SK-N-SH (cell line): ENCODE results near the gene ERC2. TPM values are rescaled to one million over a fixed set of nuclear protein-coding genes. Genes with fewer than 3 reads are reported as not detected.

Source experiments
- CTCF ChIA-PET: fragments of 300-600, 350-600 bp; formaldehyde crosslinking; extraction: SDS; loops from one replicate; lab custom pipeline; 2021; lab: Yijun Ruan, JAX
- POLR2A ChIA-PET: fragments of 350-600 bp; sonication (Branson Sonifier 250); formaldehyde crosslinking; extraction: SDS; loops from one replicate; lab custom pipeline; 2020; ENCODE audit warnings: antibody characterized with exemption, inconsistent platforms; lab: Yijun Ruan, JAX
- DNase-seq: peaks from one replicate; pipeline ENCODE4 v3.0.0; 2012
- H2AFZ ChIP-seq: fragments of 200-600 bp; sonication (generic); 2 replicates; pipeline ENCODE4 v1.8.1; 2016; ENCODE audit warnings: antibody characterized with exemption, mild to moderate bottlenecking, low read depth
- H3F3A ChIP-seq: fragments of 200-600 bp; sonication (generic); replicated peaks from 2 replicates; pipeline ENCODE3; 2016; ENCODE audit warnings: antibody characterized with exemption, mild to moderate bottlenecking; ENCODE audit not compliant: insufficient read depth
- H3K27ac ChIP-seq, 2 experiments: fragments of 200-500 bp in 1 of 2; fragments of 200-600 bp in 1 of 2; sonication (Bioruptor generic) in 1 of 2; sonication (generic), shearing (Covaris generic) in 1 of 2; 2 replicates each; pipeline versions ENCODE4 v1.5.1 to v1.6.1; 2014 to 2016; ENCODE audit warnings: low read depth in 2 of 2, inconsistent platforms in 1 of 2, low read length in 1 of 2, mild to moderate bottlenecking in 1 of 2, mixed read lengths in 1 of 2
- H3K27me3 ChIP-seq: fragments of 200-600 bp; sonication (generic), shearing (Covaris generic); 2 replicates; pipeline ENCODE4 v1.6.1; 2016; ENCODE audit warnings: mixed run types; ENCODE audit not compliant: insufficient read depth
- H3K36me3 ChIP-seq, 2 experiments: fragments of 200-500 bp in 1 of 2; fragments of 200-600 bp in 1 of 2; sonication (Bioruptor generic) in 1 of 2; sonication (generic) in 1 of 2; replicated peaks in 1 of 2; 2 replicates each; pipeline versions ENCODE3 to v1.5.1; 2014 to 2016; ENCODE audit warnings: low read length in 1 of 2, mild to moderate bottlenecking in 1 of 2; ENCODE audit not compliant: insufficient read depth in 2 of 2, control insufficient read depth in 1 of 2
- H3K4me1 ChIP-seq, 2 experiments: fragments of 200-500 bp in 1 of 2; fragments of 200-600 bp in 1 of 2; sonication (Bioruptor generic) in 1 of 2; sonication (generic), shearing (Covaris generic) in 1 of 2; 2 replicates each; pipeline versions ENCODE4 v1.5.1 to v1.6.1; 2014 to 2016; ENCODE audit warnings: low read depth in 1 of 2, low read length in 1 of 2, mixed run types in 1 of 2; ENCODE audit not compliant: insufficient read depth in 2 of 2, control insufficient read depth in 1 of 2
- H3K4me2 ChIP-seq: fragments of 200-600 bp; sonication (generic), shearing (Covaris generic); 2 replicates; pipeline ENCODE4 v1.6.1; 2017; ENCODE audit warnings: mixed run types
- H3K4me3 ChIP-seq, 2 experiments: fragments of 200-500 bp in 1 of 2; fragments of 200-600 bp in 1 of 2; sonication (Bioruptor generic) in 1 of 2; sonication (generic), shearing (Covaris generic) in 1 of 2; 2 replicates each; pipeline versions ENCODE4 v1.5.1 to v1.8.1; 2014 to 2016; ENCODE audit warnings: low read depth in 2 of 2, inconsistent platforms in 1 of 2, low read length in 1 of 2, mild to moderate bottlenecking in 1 of 2, mixed read lengths in 1 of 2, moderate library complexity in 1 of 2
- H3K79me2 ChIP-seq: fragments of 200-600 bp; sonication (generic); 2 replicates; pipeline ENCODE4 v1.8.1; 2017; ENCODE audit warnings: mild to moderate bottlenecking; ENCODE audit not compliant: insufficient read depth
- H3K9ac ChIP-seq: fragments of 200-600 bp; sonication (generic); 2 replicates; pipeline ENCODE4 v1.6.1; 2017; ENCODE audit warnings: mixed run types
- H3K9me2 ChIP-seq: fragments of 200-600 bp; sonication (generic); 2 replicates; pipeline ENCODE4 v1.6.1; 2017; ENCODE audit warnings: mixed run types
- H3K9me3 ChIP-seq: fragments of 200-600 bp; sonication (generic); 2 replicates; pipeline ENCODE4 v1.6.1; 2017; ENCODE audit warnings: mixed run types, mild to moderate bottlenecking, moderate library complexity
- H4K20me1 ChIP-seq: fragments of 200-600 bp; sonication (generic); 2 replicates; pipeline ENCODE4 v1.6.1; 2017; ENCODE audit warnings: mild to moderate bottlenecking, mixed run types; ENCODE audit not compliant: insufficient read depth
- CHD2 ChIP-seq: fragments of 150-350 bp; IDR thresholded peaks from 2 replicates; pipeline ENCODE4 v1.6.1; 2018; ENCODE audit warnings: low read length; ENCODE audit not compliant: partially characterized antibody
- GABPA ChIP-seq: IDR thresholded peaks from 2 replicates; pipeline ENCODE4 v1.4.0; 2012; ENCODE audit warnings: low read depth, mild to moderate bottlenecking
- RXRA ChIP-seq: IDR thresholded peaks from 2 replicates; pipeline ENCODE4 v1.4.0; 2012; ENCODE audit warnings: low read depth, mild to moderate bottlenecking, borderline replicate concordance
- TCF12 ChIP-seq: IDR thresholded peaks from 2 replicates; pipeline ENCODE4 v1.4.0; 2012
- WGBS: methylation state at CpG from one replicate; pipeline ENCODE4 v1.1.6; 2017; ENCODE audit warnings: low lambda C conversion rate; 5-methylcytosine and 5-hydroxymethylcytosine counted together
- polyA plus RNA-seq, 3 experiments: library from polyadenylated mRNA; depleted of rRNA; stranded (reverse); fragments of >200 nt; gene quantifications; 2 replicates each; pipeline ENCODE4 v1.2.3, GENCODE V29; 2012
- TF ChIP-seq, protein P1 (sequence below): fragments of 150-350 bp; IDR thresholded peaks from 2 replicates; pipeline ENCODE4 v1.6.1; 2017; ENCODE audit warnings: antibody characterized with exemption, low read length, low read depth, borderline replicate concordance
- TF ChIP-seq, protein P2 (sequence below): IDR thresholded peaks from 2 replicates; pipeline ENCODE4 v1.6.1; 2012; ENCODE audit warnings: mild to moderate bottlenecking, low read depth, low read length, moderate library complexity
- TF ChIP-seq, protein P3 (sequence below): IDR thresholded peaks from 2 replicates; pipeline ENCODE4 v1.4.0; 2012; ENCODE audit warnings: low read depth, borderline replicate concordance

Gene ERC2
- polyA plus RNA-seq, 1 of the 3 experiments (the other 2 are of a cell fraction) = 1.6 TPM

DNA sequence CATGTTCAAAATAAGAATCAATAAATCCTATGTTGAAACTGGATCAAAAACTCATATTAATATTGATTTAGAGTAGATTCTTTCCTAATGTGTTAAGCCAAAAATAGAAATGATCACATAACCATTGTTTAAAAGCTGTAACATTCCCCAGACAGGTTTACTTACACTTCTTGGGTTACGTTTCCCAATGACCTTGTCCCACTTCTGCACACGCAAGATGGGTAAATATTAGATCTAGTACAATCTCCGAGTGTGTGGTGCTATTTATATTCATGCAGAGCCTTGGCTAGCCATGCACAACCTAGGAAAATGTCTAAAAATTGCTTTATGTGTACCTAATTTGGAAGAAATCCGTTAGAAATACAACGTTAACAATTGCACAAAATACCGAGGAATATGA lies 39.6 kb downstream of the ERC2 start:
- 68% methylated on average over 6 of the region's 6 CpGs for WGBS
- POLR2A ChIA-PET = no interaction called here

DNA sequence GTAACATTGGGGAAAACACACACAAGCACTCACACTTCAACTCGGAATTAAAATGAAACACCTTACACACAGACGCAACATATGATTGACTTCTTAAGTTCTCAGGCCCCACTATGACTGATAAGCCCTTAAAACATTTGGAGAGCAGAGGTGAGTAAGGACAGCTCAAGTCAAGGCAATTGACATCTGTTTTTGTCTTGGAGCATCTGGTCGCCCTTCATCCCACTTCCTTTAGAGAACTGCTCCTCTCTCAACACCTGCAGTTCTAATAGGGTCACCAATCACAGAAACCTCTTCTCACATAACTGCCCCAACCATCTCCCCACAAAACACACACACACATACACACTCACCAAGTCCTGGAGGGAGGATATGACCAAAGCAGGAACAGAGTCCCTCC lies 43.4 kb downstream of the ERC2 start:
- ChIA-PET POLR2A (no interaction called here), CTCF (interaction anchor here (1.7 to 2.4 kb wide), 2 partner anchors 17 to 21 kb away, joined by 3 to 15 read pairs; no protein-coding TSS in a partner anchor)
- H3K4me1 ChIP-seq = peaks cover 0 to 11% of the 10 kb centered on the region in 2 experiments; a peak in 2 of 4 replicates

More for the DNA sequence above, 39.6 kb downstream of the ERC2 start:
- Histone ChIP-seq H3K4me3 (no peak overlapping the region), H3K4me2 (no peak overlapping the region), H3K36me3 (no peaks in the 10 kb centered on the region), H3K9me2 (no peaks in the 10 kb centered on the region), H2AFZ (no peak overlapping the region), H3K27me3 (no peaks in the 10 kb centered on the region), H3K79me2 (no peaks in the 10 kb centered on the region), H3F3A (no peaks in the 10 kb centered on the region), H3K27ac (no peak overlapping the region), H4K20me1 (no peaks in the 10 kb centered on the region), H3K9ac (no peak overlapping the region), H3K9me3 (no peaks in the 10 kb centered on the region), H3K4me1 (peaks cover 0 to 4% of the 10 kb centered on the region in 2 experiments; a peak in 2 of 4 replicates)
- CTCF ChIA-PET = no interaction called here
- TF ChIP-seq, protein P1, sequence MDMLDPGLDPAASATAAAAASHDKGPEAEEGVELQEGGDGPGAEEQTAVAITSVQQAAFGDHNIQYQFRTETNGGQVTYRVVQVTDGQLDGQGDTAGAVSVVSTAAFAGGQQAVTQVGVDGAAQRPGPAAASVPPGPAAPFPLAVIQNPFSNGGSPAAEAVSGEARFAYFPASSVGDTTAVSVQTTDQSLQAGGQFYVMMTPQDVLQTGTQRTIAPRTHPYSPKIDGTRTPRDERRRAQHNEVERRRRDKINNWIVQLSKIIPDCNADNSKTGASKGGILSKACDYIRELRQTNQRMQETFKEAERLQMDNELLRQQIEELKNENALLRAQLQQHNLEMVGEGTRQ = no peak
- no peak for TF ChIP-seq RXRA
- TF ChIP-seq, protein P2, sequence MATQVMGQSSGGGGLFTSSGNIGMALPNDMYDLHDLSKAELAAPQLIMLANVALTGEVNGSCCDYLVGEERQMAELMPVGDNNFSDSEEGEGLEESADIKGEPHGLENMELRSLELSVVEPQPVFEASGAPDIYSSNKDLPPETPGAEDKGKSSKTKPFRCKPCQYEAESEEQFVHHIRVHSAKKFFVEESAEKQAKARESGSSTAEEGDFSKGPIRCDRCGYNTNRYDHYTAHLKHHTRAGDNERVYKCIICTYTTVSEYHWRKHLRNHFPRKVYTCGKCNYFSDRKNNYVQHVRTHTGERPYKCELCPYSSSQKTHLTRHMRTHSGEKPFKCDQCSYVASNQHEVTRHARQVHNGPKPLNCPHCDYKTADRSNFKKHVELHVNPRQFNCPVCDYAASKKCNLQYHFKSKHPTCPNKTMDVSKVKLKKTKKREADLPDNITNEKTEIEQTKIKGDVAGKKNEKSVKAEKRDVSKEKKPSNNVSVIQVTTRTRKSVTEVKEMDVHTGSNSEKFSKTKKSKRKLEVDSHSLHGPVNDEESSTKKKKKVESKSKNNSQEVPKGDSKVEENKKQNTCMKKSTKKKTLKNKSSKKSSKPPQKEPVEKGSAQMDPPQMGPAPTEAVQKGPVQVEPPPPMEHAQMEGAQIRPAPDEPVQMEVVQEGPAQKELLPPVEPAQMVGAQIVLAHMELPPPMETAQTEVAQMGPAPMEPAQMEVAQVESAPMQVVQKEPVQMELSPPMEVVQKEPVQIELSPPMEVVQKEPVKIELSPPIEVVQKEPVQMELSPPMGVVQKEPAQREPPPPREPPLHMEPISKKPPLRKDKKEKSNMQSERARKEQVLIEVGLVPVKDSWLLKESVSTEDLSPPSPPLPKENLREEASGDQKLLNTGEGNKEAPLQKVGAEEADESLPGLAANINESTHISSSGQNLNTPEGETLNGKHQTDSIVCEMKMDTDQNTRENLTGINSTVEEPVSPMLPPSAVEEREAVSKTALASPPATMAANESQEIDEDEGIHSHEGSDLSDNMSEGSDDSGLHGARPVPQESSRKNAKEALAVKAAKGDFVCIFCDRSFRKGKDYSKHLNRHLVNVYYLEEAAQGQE = no peak
- TF ChIP-seq TCF12 = no peak
- no peak for TF ChIP-seq CHD2
- no peak for DNase-seq

More for the DNA sequence above, 43.4 kb downstream of the ERC2 start:
- H3K27me3 ChIP-seq = no peaks in the 10 kb centered on the region
- H3K9me3 ChIP-seq = no peaks in the 10 kb centered on the region
- H3K79me2 ChIP-seq = no peaks in the 10 kb centered on the region
- H3K9me2 ChIP-seq = no peaks in the 10 kb centered on the region
- H3K9ac ChIP-seq = no peak overlapping the region
- H3K4me2 ChIP-seq = no peak overlapping the region
- no peak overlapping the region for H3K4me3 ChIP-seq
- H3K27ac ChIP-seq = peak overlapping the region in 1 of 2 experiments; percentile 7; a peak in 2 of 4 replicates
- H2AFZ ChIP-seq = no peak overlapping the region
- H4K20me1 ChIP-seq = no peaks in the 10 kb centered on the region
- H3F3A ChIP-seq = no peaks in the 10 kb centered on the region
- no peaks in the 10 kb centered on the region for H3K36me3 ChIP-seq
- no peak for DNase-seq
- 58% methylated on average over 3 of the region's 3 CpGs for WGBS
- TF ChIP-seq GABPA = no peak
- TF ChIP-seq, protein P3, sequence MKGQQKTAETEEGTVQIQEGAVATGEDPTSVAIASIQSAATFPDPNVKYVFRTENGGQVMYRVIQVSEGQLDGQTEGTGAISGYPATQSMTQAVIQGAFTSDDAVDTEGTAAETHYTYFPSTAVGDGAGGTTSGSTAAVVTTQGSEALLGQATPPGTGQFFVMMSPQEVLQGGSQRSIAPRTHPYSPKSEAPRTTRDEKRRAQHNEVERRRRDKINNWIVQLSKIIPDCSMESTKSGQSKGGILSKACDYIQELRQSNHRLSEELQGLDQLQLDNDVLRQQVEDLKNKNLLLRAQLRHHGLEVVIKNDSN = no peak
